ENCODE data around the gene HMGXB4.

The HMGXB4 gene

GRCh38 chr22:35332278-35332677 lies 75.0 kb downstream of the HMGXB4 start:
- Histone ChIP-seq H3K27ac (ENCODE audit: low read depth, low read length) (no peak overlapping the region), H2BK12ac (ENCODE audit: low read length) (no peak overlapping the region), H3K9ac (ENCODE audit: low read length) (no peak overlapping the region), H3K4ac (ENCODE audit: low read depth, low read length) (no peak overlapping the region), H3K27me3 (ENCODE audit: insufficient read depth, low read length) (no peaks in the 10 kb centered on the region), H4K91ac (ENCODE audit: low read depth, low read length) (no peak overlapping the region), H3K14ac (ENCODE audit: low read length) (no peak overlapping the region), H3K18ac (ENCODE audit: low read length) (no peak overlapping the region), H3K36me3 (ENCODE audit: control insufficient read depth in 1 of 2, insufficient read depth in 2 of 2, low read length in 2 of 2) (peaks cover 67 to 73% of the 10 kb centered on the region in 2 experiments), H3K4me2 (ENCODE audit: low read length) (no peak overlapping the region), H2AFZ (ENCODE audit: insufficient read depth, low read length, poor library complexity) (no peak overlapping the region), H2BK5ac (ENCODE audit: low read depth, low read length, poor library complexity) (no peak overlapping the region), H3K23ac (ENCODE audit: low read length) (no peak overlapping the region), H3K4me1 (ENCODE audit: control insufficient read depth in 1 of 2, insufficient read depth in 2 of 2, low read length in 2 of 2) (peaks cover 7 to 10% of the 10 kb centered on the region in 2 experiments), H2AK5ac (ENCODE audit: low read length) (no peak overlapping the region), H4K12ac (ENCODE audit: low read depth, low read length) (no peak overlapping the region), H2BK120ac (ENCODE audit: insufficient read depth, low read length, poor library complexity) (no peak overlapping the region), H4K8ac (ENCODE audit: low read depth, low read length) (no peak overlapping the region), H3K79me2 (ENCODE audit: control insufficient read depth, insufficient read depth, low read length, poor library complexity) (no peaks in the 10 kb centered on the region), H3K4me3 (ENCODE audit: low read depth, low read length) (no peak overlapping the region), H3K9me3 (ENCODE audit: insufficient read depth, low read depth, low read length) (no peaks in the 10 kb centered on the region), H3K79me1 (ENCODE audit: low read length) (no peaks in the 10 kb centered on the region)
- peak in 1 of 2 donors; percentile 38 for DNase-seq
- no CpG with 5 or more reads among the region's 6 CpGs for WGBS (ENCODE audit: extremely low coverage, insufficient coverage, insufficient read length)

DNA sequence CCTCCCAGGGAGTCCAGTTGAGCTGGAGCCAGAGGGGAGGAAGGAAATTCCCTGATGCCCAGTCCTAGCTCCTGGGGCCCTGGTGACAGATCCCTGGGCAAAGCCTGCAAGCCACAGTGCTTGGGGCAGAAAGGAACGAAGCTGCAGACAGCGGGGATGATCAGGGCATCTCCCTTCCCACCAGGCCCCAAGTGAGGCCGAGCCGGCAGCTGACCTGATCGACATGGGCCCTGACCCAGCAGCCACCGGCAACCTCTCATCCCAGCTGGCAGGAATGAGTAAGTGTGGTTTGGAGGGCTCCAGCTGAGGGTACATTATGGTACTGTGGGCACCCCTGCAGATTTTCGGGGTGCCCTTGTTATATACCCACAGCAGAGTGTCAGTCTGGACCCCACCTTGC lies 75.9 kb downstream of the HMGXB4 start:
- no CpG with 5 or more reads among the region's 7 CpGs for WGBS (ENCODE audit: extremely low coverage, insufficient coverage, insufficient read length)

GRCh38 chr22:35334004-35334403 lies 76.7 kb downstream of the HMGXB4 start:
- Histone ChIP-seq H3K79me1 (ENCODE audit: low read length) (no peaks in the 10 kb centered on the region), H3K4me1 (ENCODE audit: control insufficient read depth in 1 of 2, insufficient read depth in 2 of 2, low read length in 2 of 2) (peaks cover 7 to 10% of the 10 kb centered on the region in 2 experiments)

More for the DNA sequence above, 75.9 kb downstream of the HMGXB4 start:
- DNase-seq: no peak
- Histone ChIP-seq H3K79me1 (ENCODE audit: low read length) (no peaks in the 10 kb centered on the region), H3K18ac (ENCODE audit: low read length) (no peak overlapping the region), H2BK5ac (ENCODE audit: low read depth, low read length, poor library complexity) (no peak overlapping the region), H3K4ac (ENCODE audit: low read depth, low read length) (no peak overlapping the region), H3K9me3 (ENCODE audit: insufficient read depth, low read depth, low read length) (no peaks in the 10 kb centered on the region), H4K12ac (ENCODE audit: low read depth, low read length) (no peak overlapping the region), H3K27ac (ENCODE audit: low read depth, low read length) (no peak overlapping the region), H2AFZ (ENCODE audit: insufficient read depth, low read length, poor library complexity) (no peak overlapping the region), H3K4me1 (ENCODE audit: control insufficient read depth in 1 of 2, insufficient read depth in 2 of 2, low read length in 2 of 2) (peaks cover 7 to 10% of the 10 kb centered on the region in 2 experiments), H3K14ac (ENCODE audit: low read length) (no peak overlapping the region), H3K23ac (ENCODE audit: low read length) (no peak overlapping the region), H3K79me2 (ENCODE audit: control insufficient read depth, insufficient read depth, low read length, poor library complexity) (no peaks in the 10 kb centered on the region), H3K9ac (ENCODE audit: low read length) (no peak overlapping the region), H4K8ac (ENCODE audit: low read depth, low read length) (no peak overlapping the region), H3K4me3 (ENCODE audit: low read depth, low read length) (no peak overlapping the region), H3K36me3 (ENCODE audit: control insufficient read depth in 1 of 2, insufficient read depth in 2 of 2, low read length in 2 of 2) (peaks cover 66 to 73% of the 10 kb centered on the region in 2 experiments), H4K91ac (ENCODE audit: low read depth, low read length) (no peak overlapping the region), H2BK120ac (ENCODE audit: insufficient read depth, low read length, poor library complexity) (no peak overlapping the region), H2BK12ac (ENCODE audit: low read length) (no peak overlapping the region), H3K27me3 (ENCODE audit: insufficient read depth, low read length) (no peaks in the 10 kb centered on the region), H2AK5ac (ENCODE audit: low read length) (no peak overlapping the region), H3K4me2 (ENCODE audit: low read length) (no peak overlapping the region)

DNA sequence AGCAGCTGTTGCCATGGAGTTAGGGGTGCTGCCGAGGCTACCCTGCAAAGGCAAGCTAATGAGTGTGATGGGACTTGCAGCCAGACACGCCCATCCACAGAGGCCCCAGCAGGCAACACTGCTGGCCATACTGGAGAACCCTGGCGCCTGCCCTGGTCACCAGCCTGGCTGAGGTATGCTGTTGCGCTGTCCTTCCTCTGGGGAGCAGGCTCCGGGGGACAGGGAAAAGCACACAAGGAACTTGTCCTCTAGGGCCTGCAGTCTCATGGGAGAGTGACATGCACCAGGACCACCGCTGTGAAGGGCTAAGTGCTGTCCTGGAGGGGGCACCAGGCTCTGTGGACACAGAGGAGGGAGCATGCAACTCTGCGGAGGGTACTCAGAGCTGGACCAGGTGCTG lies 78.2 kb downstream of the HMGXB4 start:
- H3K23ac ChIP-seq (ENCODE audit: low read length): no peak overlapping the region
- no peak overlapping the region for H3K4me2 ChIP-seq (ENCODE audit: low read length)
- no peak overlapping the region for H4K91ac ChIP-seq (ENCODE audit: low read depth, low read length)
- no peak overlapping the region for H3K4me3 ChIP-seq (ENCODE audit: low read depth, low read length)
- no peak overlapping the region for H2AFZ ChIP-seq (ENCODE audit: insufficient read depth, low read length, poor library complexity)
- no peak overlapping the region for H3K9ac ChIP-seq (ENCODE audit: low read length)
- no peaks in the 10 kb centered on the region for H3K79me1 ChIP-seq (ENCODE audit: low read length)
- H3K4me1 ChIP-seq (ENCODE audit: control insufficient read depth in 1 of 2, insufficient read depth in 2 of 2, low read length in 2 of 2): peaks cover 4 to 8% of the 10 kb centered on the region in 2 experiments
- H3K4ac ChIP-seq (ENCODE audit: low read depth, low read length): no peak overlapping the region
- H4K12ac ChIP-seq (ENCODE audit: low read depth, low read length): no peak overlapping the region
- no peak for DNase-seq
- H3K79me2 ChIP-seq (ENCODE audit: control insufficient read depth, insufficient read depth, low read length, poor library complexity): no peaks in the 10 kb centered on the region
- peaks cover 68 to 77% of the 10 kb centered on the region in 2 experiments for H3K36me3 ChIP-seq (ENCODE audit: control insufficient read depth in 1 of 2, insufficient read depth in 2 of 2, low read length in 2 of 2)
- no peak overlapping the region for H3K27ac ChIP-seq (ENCODE audit: low read depth, low read length)
- WGBS (ENCODE audit: extremely low coverage, insufficient coverage, insufficient read length): no CpG with 5 or more reads among the region's 7 CpGs
- H3K27me3 ChIP-seq (ENCODE audit: insufficient read depth, low read length): no peaks in the 10 kb centered on the region
- H4K8ac ChIP-seq (ENCODE audit: low read depth, low read length): no peak overlapping the region
- peaks cover 2% of the 10 kb centered on the region for H3K9me3 ChIP-seq (ENCODE audit: insufficient read depth, low read depth, low read length)
- H2BK12ac ChIP-seq (ENCODE audit: low read length): no peak overlapping the region
- H3K14ac ChIP-seq (ENCODE audit: low read length): no peak overlapping the region
- no peak overlapping the region for H2BK120ac ChIP-seq (ENCODE audit: insufficient read depth, low read length, poor library complexity)
- H2AK5ac ChIP-seq (ENCODE audit: low read length): no peak overlapping the region
- no peak overlapping the region for H2BK5ac ChIP-seq (ENCODE audit: low read depth, low read length, poor library complexity)
- H3K18ac ChIP-seq (ENCODE audit: low read length): no peak overlapping the region

More at GRCh38 chr22:35334004-35334403, 76.7 kb downstream of the HMGXB4 start:
- H2BK5ac ChIP-seq (ENCODE audit: low read depth, low read length, poor library complexity): no peak overlapping the region
- H3K27ac ChIP-seq (ENCODE audit: low read depth, low read length): no peak overlapping the region
- no peak overlapping the region for H2AFZ ChIP-seq (ENCODE audit: insufficient read depth, low read length, poor library complexity)
- no peak overlapping the region for H4K8ac ChIP-seq (ENCODE audit: low read depth, low read length)
- H3K79me2 ChIP-seq (ENCODE audit: control insufficient read depth, insufficient read depth, low read length, poor library complexity): no peaks in the 10 kb centered on the region
- no CpG with 5 or more reads among the region's 9 CpGs for WGBS (ENCODE audit: extremely low coverage, insufficient coverage, insufficient read length)
- H2AK5ac ChIP-seq (ENCODE audit: low read length): no peak overlapping the region
- H3K23ac ChIP-seq (ENCODE audit: low read length): no peak overlapping the region
- H3K27me3 ChIP-seq (ENCODE audit: insufficient read depth, low read length): no peaks in the 10 kb centered on the region
- DNase-seq: no peak
- no peak overlapping the region for H3K4me3 ChIP-seq (ENCODE audit: low read depth, low read length)
- H4K91ac ChIP-seq (ENCODE audit: low read depth, low read length): no peak overlapping the region
- no peak overlapping the region for H3K4ac ChIP-seq (ENCODE audit: low read depth, low read length)
- no peak overlapping the region for H3K18ac ChIP-seq (ENCODE audit: low read length)
- no peaks in the 10 kb centered on the region for H3K9me3 ChIP-seq (ENCODE audit: insufficient read depth, low read depth, low read length)
- H3K36me3 ChIP-seq (ENCODE audit: control insufficient read depth in 1 of 2, insufficient read depth in 2 of 2, low read length in 2 of 2): peaks cover 68 to 74% of the 10 kb centered on the region in 2 experiments
- no peak overlapping the region for H2BK120ac ChIP-seq (ENCODE audit: insufficient read depth, low read length, poor library complexity)
- H3K14ac ChIP-seq (ENCODE audit: low read length): no peak overlapping the region
- no peak overlapping the region for H4K12ac ChIP-seq (ENCODE audit: low read depth, low read length)
- no peak overlapping the region for H2BK12ac ChIP-seq (ENCODE audit: low read length)
- no peak overlapping the region for H3K4me2 ChIP-seq (ENCODE audit: low read length)
- no peak overlapping the region for H3K9ac ChIP-seq (ENCODE audit: low read length)

Measured in trophoblast cell (in vitro differentiated cells and primary cell).